HG03469 (cell line): ENCODE results near the gene SPDYE17.
"Not testable (repeated sequence)": the region's sequence is repeated elsewhere in the genome, so short reads cannot be mapped to it uniquely, and the experiment has no call there.

ENCODE experiments used
- ATAC-seq: cut with Tn5 transposase; IDR thresholded peaks from one replicate; pipeline ENCODE4 v1.9.1; 2021; ENCODE audit warnings: mild to moderate bottlenecking, moderate library complexity, moderate number of reproducible peaks; ENCODE audit not compliant: unreplicated experiment

Gene SPDYE17

GRCh38 chr7:77032261-77032660 is at the start of gene SPDYE17:
Gene SPDYE17, minus strand, starts transcription at chr7:77032361. Its CDS starts 1,791 bp downstream, at chr7:77030570.
- ATAC-seq, result not testable (repeated sequence)

- ATAC-seq, result not testable (repeated sequence)
These were observed 48.1 kb upstream of the SPDYE17 start for GRCh38 chr7:77080236-77080635.

GRCh38 chr7:77079624-77080023 is 47.5 kb upstream of the SPDYE17 start:
- not testable (repeated sequence) for ATAC-seq

- ATAC-seq, result not testable (repeated sequence)
These were observed 47.0 kb upstream of the SPDYE17 start for GRCh38 chr7:77079112-77079511.

GRCh38 chr7:77077060-77077459 is 44.9 kb upstream of the SPDYE17 start:
- ATAC-seq, result not testable (repeated sequence)

- ATAC-seq, result not testable (repeated sequence)
These were observed 42.7 kb upstream of the SPDYE17 start for GRCh38 chr7:77074786-77075396.

- not testable (repeated sequence) for ATAC-seq
These were observed 38.9 kb upstream of the SPDYE17 start for GRCh38 chr7:77071108-77071507.

GRCh38 chr7:77065869-77066268 is 33.7 kb upstream of the SPDYE17 start:
- not testable (repeated sequence) for ATAC-seq

- ATAC-seq, result not testable (repeated sequence)
These were observed 31.6 kb upstream of the SPDYE17 start for GRCh38 chr7:77063732-77064131.

- ATAC-seq, result not testable (repeated sequence)
These were observed 30.4 kb upstream of the SPDYE17 start, which contains the start of gene SPDYE18 for GRCh38 chr7:77062557-77062956. Gene SPDYE18, minus strand, starts transcription at chr7:77062558. Its CDS starts 2,046 bp downstream, at chr7:77060512.

GRCh38 chr7:77026349-77026748 is 5.8 kb downstream of the SPDYE17 start:
- ATAC-seq, result not testable (repeated sequence)

GRCh38 chr7:77010074-77010680 is 22.0 kb downstream of the SPDYE17 start:
- not testable (repeated sequence) for ATAC-seq

GRCh38 chr7:77008000-77008399 is 24.2 kb downstream of the SPDYE17 start:
- ATAC-seq, result not testable (repeated sequence)

- ATAC-seq, result not testable (repeated sequence)
These were observed 25.7 kb downstream of the SPDYE17 start for GRCh38 chr7:77006127-77007110.

GRCh38 chr7:77005461-77006057 is 26.6 kb downstream of the SPDYE17 start:
- not testable (repeated sequence) for ATAC-seq

GRCh38 chr7:77004151-77004550 is 28.0 kb downstream of the SPDYE17 start:
- not testable (repeated sequence) for ATAC-seq

GRCh38 chr7:77003241-77003640 is 28.9 kb downstream of the SPDYE17 start:
- not testable (repeated sequence) for ATAC-seq

- ATAC-seq, result not testable (repeated sequence)
These were observed 29.4 kb downstream of the SPDYE17 start for GRCh38 chr7:77002678-77003233.

- ATAC-seq, result not testable (repeated sequence)
These were observed 30.1 kb downstream of the SPDYE17 start for GRCh38 chr7:77002104-77002503.

- ATAC-seq, result not testable (repeated sequence)
These were observed 32.6 kb downstream of the SPDYE17 start for GRCh38 chr7:76999474-77000107.
